ENCODE measurements around the gene MTUS2.
A peak's percentile ranks its signal among the peaks of the same experiment; 100 is the strongest.
"Not testable (repeated sequence)": the region's sequence is repeated elsewhere in the genome, so short reads cannot be mapped to it uniquely, and the experiment has no call there.

MTUS2 gene

DNA sequence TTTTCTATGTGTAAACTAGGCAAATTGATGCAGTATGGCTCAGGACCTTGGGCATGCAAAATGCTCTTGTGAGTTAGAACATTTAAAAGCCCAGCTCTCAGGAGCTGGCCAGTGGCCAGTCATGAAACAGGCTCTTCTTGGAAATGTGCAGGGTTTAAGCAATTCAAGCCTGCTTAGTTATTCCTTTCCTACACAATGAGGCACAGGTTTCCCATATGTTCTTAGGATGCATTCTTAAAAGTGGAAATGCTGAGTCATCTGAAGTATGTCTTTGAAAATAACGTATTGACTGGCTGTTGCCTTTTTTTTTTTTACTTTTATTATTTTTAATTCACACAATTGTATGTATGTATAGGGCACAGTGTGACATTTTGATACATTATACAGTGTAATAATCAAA, 474.7 kb downstream of the MTUS2 start:
- FAIRE-seq (no peak), DNase-seq (ENCODE audit: low spot score) (no peak)

- FAIRE-seq, result no peak
- no peak for DNase-seq (ENCODE audit: low spot score)
Observed at GRCh38 chr13:29301027-29301426, 480.9 kb downstream of the MTUS2 start.

DNA sequence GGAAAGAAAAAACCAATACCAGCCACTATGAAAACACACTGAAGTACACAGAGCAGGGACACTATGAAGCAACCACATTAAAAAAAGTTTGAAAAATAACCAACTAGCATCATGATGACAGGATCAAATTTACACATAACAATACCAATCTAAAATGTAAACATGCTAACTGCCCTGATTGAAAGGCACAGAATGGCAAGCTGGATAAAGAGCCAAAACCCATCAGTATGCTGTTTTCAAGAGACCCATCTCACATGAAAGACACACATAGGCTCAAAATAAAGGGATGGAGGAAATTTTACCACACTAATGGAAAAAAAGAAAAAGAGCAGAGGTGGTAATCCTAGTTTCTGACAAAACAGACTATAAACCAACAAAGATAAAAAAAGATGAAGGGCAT, 484.0 kb downstream of the MTUS2 start:
- DNase-seq (ENCODE audit: low spot score), result no peak
- FAIRE-seq, result no peak

GRCh38 chr13:29310806-29311205, 490.7 kb downstream of the MTUS2 start:
- no peak for DNase-seq (ENCODE audit: low spot score)
- FAIRE-seq, result no peak

GRCh38 chr13:29315847-29316246, 495.7 kb downstream of the MTUS2 start:
- FAIRE-seq, result no peak
- no peak for DNase-seq (ENCODE audit: low spot score)

- no peak for FAIRE-seq
- DNase-seq (ENCODE audit: low spot score), result no peak
Observed at GRCh38 chr13:29317828-29318227, 497.7 kb downstream of the MTUS2 start.

DNA sequence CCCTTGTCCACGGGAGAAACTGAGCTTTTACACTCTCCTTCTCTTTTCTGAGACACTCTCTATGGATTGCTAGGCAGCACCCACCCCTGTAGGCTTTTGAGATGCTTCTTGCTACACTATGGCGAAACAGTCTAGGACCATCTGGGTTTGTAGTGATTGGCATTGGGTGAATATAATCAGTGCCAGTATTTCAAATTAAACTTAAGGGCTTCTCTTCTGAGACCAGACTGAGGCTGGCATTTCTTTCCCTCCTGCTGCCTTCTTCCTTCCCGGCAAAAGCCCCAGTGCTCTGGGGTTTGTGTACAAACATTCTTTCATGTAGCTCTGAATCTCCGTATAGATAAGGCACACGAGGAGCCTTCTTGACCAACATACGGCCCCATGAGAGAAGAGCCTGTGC, 498.6 kb downstream of the MTUS2 start:
- DNase-seq (ENCODE audit: low spot score) (no peak), FAIRE-seq (no peak)

DNA sequence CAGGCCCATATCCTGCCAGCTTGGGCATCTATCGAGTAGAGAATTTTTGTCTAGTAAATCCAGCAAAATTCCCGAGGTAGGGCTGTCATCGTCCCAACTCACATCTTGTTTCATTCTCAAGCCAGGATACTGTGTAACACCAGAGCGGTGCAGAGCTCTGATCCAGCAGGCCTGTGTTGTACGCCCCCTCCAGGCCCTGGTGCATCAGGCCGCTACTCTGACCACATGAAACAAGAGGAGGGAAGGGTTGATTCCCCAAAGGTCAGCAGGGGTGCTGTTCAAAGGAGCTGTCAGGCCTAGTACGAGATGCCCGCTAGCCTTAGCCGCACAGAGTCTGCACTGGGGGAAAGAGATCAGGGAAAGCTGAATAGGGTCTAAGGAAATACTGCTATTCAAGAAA, 499.3 kb downstream of the MTUS2 start:
- no peak for FAIRE-seq
- DNase-seq (ENCODE audit: low spot score), result no peak

DNA sequence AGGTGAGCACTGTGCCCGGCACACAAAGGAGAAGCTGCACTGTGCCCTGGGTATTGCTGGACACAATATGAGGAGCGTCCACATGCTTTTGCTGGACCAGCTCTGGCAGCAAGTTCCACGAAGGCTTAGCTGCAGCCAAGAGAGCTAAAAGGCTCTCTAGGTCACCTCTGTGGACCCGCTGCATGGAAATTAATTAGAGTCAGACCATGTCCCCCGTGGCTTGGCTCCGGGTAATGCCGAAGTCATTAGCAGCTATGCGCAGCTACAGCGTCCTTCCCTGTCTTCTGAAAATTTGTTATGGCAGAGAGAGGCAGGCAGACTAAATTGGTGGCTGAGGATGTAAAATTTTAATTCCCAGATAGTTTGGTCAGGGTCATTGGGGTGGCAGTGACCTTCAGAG, 503.8 kb downstream of the MTUS2 start:
- no peak for FAIRE-seq

DNA sequence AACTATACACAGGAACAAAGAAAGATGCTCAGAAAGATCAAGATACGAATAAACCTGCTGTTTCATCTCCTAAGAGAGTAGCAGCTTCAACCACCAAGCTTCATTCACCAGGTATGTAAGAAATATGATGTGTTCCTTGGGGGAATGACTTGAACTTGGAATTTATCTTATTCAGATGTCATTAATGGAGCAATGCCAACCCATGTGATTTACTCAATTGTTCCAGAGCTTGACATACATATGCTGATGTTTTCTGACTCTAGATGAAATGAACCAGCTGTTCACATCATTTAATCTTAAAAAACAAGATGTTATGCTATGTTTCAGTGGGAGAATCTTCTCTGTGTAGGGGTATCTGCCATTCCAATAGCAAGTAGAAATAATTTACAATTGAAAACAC, 504.5 kb downstream of the MTUS2 start:
- no peak for FAIRE-seq
- DNase-seq (ENCODE audit: low spot score), result no peak

More for the DNA sequence above, 503.8 kb downstream of the MTUS2 start:
- no peak for DNase-seq (ENCODE audit: low spot score)

GRCh38 chr13:29328501-29328900, 508.4 kb downstream of the MTUS2 start:
- DNase-seq (ENCODE audit: low spot score), result no peak

GRCh38 chr13:29336356-29336755, 516.2 kb downstream of the MTUS2 start:
- DNase-seq (ENCODE audit: low spot score), result no peak
- no peak for FAIRE-seq

More at GRCh38 chr13:29328501-29328900, 508.4 kb downstream of the MTUS2 start:
- no peak for FAIRE-seq

GRCh38 chr13:29339386-29340272, 519.5 kb downstream of the MTUS2 start:
- DNase-seq (ENCODE audit: low spot score), result no peak
- FAIRE-seq, result no peak

DNA sequence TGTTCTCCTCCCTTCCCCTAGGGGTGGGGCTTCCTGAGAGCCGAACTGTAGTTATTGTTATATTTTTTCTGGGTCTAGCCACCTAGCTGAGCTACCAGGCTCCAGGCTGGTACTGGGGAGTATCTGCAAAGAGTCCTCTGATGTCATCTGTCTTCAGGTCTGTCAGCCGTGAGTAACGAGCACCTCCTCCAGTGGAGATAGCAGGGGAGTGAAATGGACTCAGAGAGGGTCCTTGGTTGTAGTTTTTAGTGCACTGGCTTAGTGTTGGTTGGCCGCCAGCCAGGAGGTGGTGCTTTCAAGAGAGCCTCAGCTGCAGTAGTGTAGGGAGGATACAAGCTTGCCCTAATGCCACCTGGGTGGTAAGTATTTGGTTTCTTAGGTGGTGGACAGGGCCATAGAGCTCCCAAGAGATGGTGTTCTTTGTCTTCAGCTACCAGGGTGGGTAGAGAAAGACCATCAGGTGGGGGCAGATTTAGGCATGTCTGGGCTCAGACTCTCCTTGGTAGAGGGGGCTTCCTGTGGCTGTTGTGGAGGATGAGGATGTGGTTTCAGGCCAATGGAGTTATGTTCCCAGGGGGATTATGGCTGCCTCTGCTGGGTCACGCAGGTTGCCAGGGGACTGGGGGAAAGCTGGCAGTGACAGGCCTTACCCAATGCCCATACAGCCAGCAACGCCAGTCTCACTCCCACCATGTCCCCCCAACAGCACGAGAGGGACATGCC, 525.9 kb downstream of the MTUS2 start:
- DNase-seq (ENCODE audit: low spot score); FAIRE-seq: not testable (repeated sequence)

DNA sequence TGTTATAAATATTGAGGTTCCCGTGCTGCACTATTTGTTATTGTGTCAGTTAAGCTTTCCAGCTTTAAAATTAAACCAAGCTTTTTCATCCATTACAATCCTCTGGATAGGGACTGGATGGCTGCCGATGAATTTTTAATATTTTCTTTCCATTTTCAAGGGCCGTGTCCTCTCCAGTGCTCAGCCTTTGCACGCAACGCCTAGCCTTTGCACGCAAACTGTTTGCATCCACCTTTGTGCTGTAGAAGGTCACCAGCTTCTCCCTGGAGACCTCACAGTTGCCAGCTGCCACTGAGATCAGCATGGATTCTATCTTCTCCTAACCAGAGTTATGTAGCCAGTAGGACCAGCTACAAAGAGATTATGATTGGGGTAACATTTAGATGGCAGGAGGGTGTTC, 534.9 kb downstream of the MTUS2 start:
- FAIRE-seq, result no peak

GRCh38 chr13:29359181-29359580, 539.0 kb downstream of the MTUS2 start:
- FAIRE-seq, result no peak
- no peak for DNase-seq (ENCODE audit: low spot score)

More for the DNA sequence above, 534.9 kb downstream of the MTUS2 start:
- no peak for DNase-seq (ENCODE audit: low spot score)

GRCh38 chr13:29361716-29362115, 541.6 kb downstream of the MTUS2 start:
- no peak for DNase-seq (ENCODE audit: low spot score)
- no peak for FAIRE-seq

GRCh38 chr13:29362849-29363604, 542.9 kb downstream of the MTUS2 start:
- peak; percentile 58 for DNase-seq (ENCODE audit: low spot score)
- no peak for FAIRE-seq

- FAIRE-seq (no peak), DNase-seq (ENCODE audit: low spot score) (peak; percentile 25)
Observed at GRCh38 chr13:29369060-29369743, 549.1 kb downstream of the MTUS2 start.

- DNase-seq (ENCODE audit: low spot score), result no peak
- FAIRE-seq, result no peak
Observed at GRCh38 chr13:29379281-29379680, 559.1 kb downstream of the MTUS2 start.

DNA sequence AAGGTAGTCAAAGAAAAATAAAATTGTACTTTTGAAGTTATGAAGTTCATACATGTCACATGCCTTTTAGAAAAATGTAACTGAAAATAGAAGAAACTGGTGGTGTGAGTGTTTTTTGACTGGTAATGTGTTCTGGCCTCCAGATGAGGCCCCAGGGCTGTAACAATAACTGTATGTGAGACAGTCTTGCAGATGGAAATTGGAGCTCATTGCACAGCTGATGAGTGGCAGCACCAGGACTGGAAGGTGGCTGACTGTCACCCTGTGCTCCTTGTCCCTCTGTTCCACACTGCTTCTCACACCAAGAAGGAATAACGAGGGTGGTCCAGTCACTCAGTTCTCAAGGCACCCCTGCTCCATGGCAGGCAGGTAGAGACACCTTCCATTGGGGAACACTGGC, 559.7 kb downstream of the MTUS2 start:
- FAIRE-seq, result no peak
- no peak for DNase-seq (ENCODE audit: low spot score)

All from urothelium cell line (cell line).